Epidermal melanocyte (primary cell): Measurements from ENCODE around the gene LRRC8B.
"Not testable (repeated sequence)": the region's sequence is repeated elsewhere in the genome, so short reads cannot be mapped to it uniquely, and the experiment has no call there.

Experiments
- DNase-seq: peaks from one replicate; pipeline ENCODE4 v3.0.0; 2011; ENCODE audit warnings: low spot score; ENCODE audit not compliant: insufficient read length

Gene LRRC8B

GRCh38 chr1:89607586-89608318 lies 83.1 kb downstream of the LRRC8B start:
- DNase-seq: no peak

- DNase-seq: no peak
Observed at GRCh38 chr1:89608319-89608983, 83.8 kb downstream of the LRRC8B start.

- no peak for DNase-seq
Observed at GRCh38 chr1:89608984-89609725, 84.5 kb downstream of the LRRC8B start.

GRCh38 chr1:89609781-89610456 lies 85.3 kb downstream of the LRRC8B start:
- no peak for DNase-seq

- DNase-seq: no peak
Observed at GRCh38 chr1:89610457-89611011, 85.9 kb downstream of the LRRC8B start.

- no peak for DNase-seq
Observed at GRCh38 chr1:89611721-89612120, 87.1 kb downstream of the LRRC8B start.

- no peak for DNase-seq
Observed at GRCh38 chr1:89613928-89614327, 89.3 kb downstream of the LRRC8B start.

- no peak for DNase-seq
Observed at GRCh38 chr1:89615676-89616598, 91.3 kb downstream of the LRRC8B start.

GRCh38 chr1:89616844-89617627 lies 92.4 kb downstream of the LRRC8B start:
- DNase-seq: no peak

- DNase-seq: no peak
Observed at GRCh38 chr1:89620664-89621063, 96.0 kb downstream of the LRRC8B start.

GRCh38 chr1:89622895-89623294 lies 98.3 kb downstream of the LRRC8B start:
- no peak for DNase-seq

GRCh38 chr1:89624314-89624713 lies 99.7 kb downstream of the LRRC8B start:
- DNase-seq: no peak

GRCh38 chr1:89624715-89625323 lies 100.2 kb downstream of the LRRC8B start:
- no peak for DNase-seq

- no peak for DNase-seq
Observed at GRCh38 chr1:89627596-89627962, 103.0 kb downstream of the LRRC8B start.

GRCh38 chr1:89629146-89629545 lies 104.5 kb downstream of the LRRC8B start:
- no peak for DNase-seq

- not testable (repeated sequence) for DNase-seq
Observed at GRCh38 chr1:89629600-89629999, 105.0 kb downstream of the LRRC8B start.

GRCh38 chr1:89630048-89630447 lies 105.4 kb downstream of the LRRC8B start:
- no peak for DNase-seq

- no peak for DNase-seq
Observed at GRCh38 chr1:89631816-89632656, 107.4 kb downstream of the LRRC8B start.
